Astrocyte (in vitro differentiated cells and primary cell): ENCODE measurements around the gene TIMP2. TPM values are rescaled to one million over a fixed set of nuclear protein-coding genes. Genes with fewer than 3 reads are reported as not detected.

Experiments
- DNase-seq: peaks from one replicate; pipeline ENCODE4 v3.0.0-alpha.2; 2010; ENCODE audit warnings: low read depth
- FAIRE-seq: peaks from 2 replicates; lab custom pipeline; 2011; peaks lifted over from hg19 to GRCh38; lab: Jason Lieb, UNC
- H2AFZ ChIP-seq: 2 replicates; pipeline ENCODE4 v1.6.0; 2012; ENCODE audit warnings: low read depth, low read length, inconsistent platforms
- H3K27ac ChIP-seq: 2 replicates; pipeline ENCODE4 v1.5.1; 2011; ENCODE audit warnings: low read depth, low read length, inconsistent platforms
- H3K27me3 ChIP-seq: 2 replicates; pipeline ENCODE4 v1.6.0; 2011; ENCODE audit warnings: low read length, inconsistent platforms; ENCODE audit not compliant: insufficient read depth
- H3K36me3 ChIP-seq: 2 replicates; pipeline ENCODE4 v1.5.1; 2011; ENCODE audit warnings: low read length, inconsistent platforms; ENCODE audit not compliant: insufficient read depth
- H3K4me1 ChIP-seq: 2 replicates; pipeline ENCODE4 v1.5.1; 2011; ENCODE audit warnings: low read length, inconsistent platforms; ENCODE audit not compliant: insufficient read depth
- H3K4me2 ChIP-seq: 2 replicates; pipeline ENCODE4 v1.6.0; 2012; ENCODE audit warnings: low read length, inconsistent platforms
- H3K4me3 ChIP-seq: 2 replicates; pipeline ENCODE4 v1.5.1; 2011; ENCODE audit warnings: low read depth, mild to moderate bottlenecking, low read length, inconsistent platforms; ENCODE audit not compliant: insufficient read depth
- H3K79me2 ChIP-seq: 2 replicates; pipeline ENCODE4 v1.6.0; 2012; ENCODE audit warnings: mild to moderate bottlenecking, low read length, inconsistent platforms; ENCODE audit not compliant: insufficient read depth
- H3K9ac ChIP-seq: 2 replicates; pipeline ENCODE4 v1.6.0; 2012; ENCODE audit warnings: mild to moderate bottlenecking, low read length, inconsistent platforms
- H3K9me3 ChIP-seq: 2 replicates; pipeline ENCODE4 v1.5.1; 2012; ENCODE audit warnings: low read depth, mild to moderate bottlenecking, low read length, inconsistent platforms; ENCODE audit not compliant: insufficient read depth
- H4K20me1 ChIP-seq: 2 replicates; pipeline ENCODE4 v1.6.0; 2012; ENCODE audit warnings: low read length, inconsistent platforms; ENCODE audit not compliant: insufficient read depth
- H3K27ac Mint-ChIP-seq: one replicate; pipeline ENCODE4 v1.8.0; 2021; ENCODE audit warnings: mild to moderate bottlenecking, mixed read lengths; ENCODE audit not compliant: unreplicated experiment
- H3K27me3 Mint-ChIP-seq: one replicate; pipeline ENCODE4 v1.8.0; 2021; ENCODE audit warnings: low read depth, mixed read lengths; ENCODE audit not compliant: unreplicated experiment
- H3K36me3 Mint-ChIP-seq: one replicate; pipeline ENCODE4 v1.8.0; 2021; ENCODE audit warnings: low read depth, mixed read lengths; ENCODE audit not compliant: unreplicated experiment
- H3K4me1 Mint-ChIP-seq: one replicate; pipeline ENCODE4 v1.8.0; 2021; ENCODE audit warnings: low read depth, mixed read lengths; ENCODE audit not compliant: unreplicated experiment
- H3K4me3 Mint-ChIP-seq: one replicate; pipeline ENCODE4 v1.8.0; 2021; ENCODE audit warnings: mild to moderate bottlenecking, moderate library complexity, mixed read lengths; ENCODE audit not compliant: unreplicated experiment
- H3K9me3 Mint-ChIP-seq: one replicate; pipeline ENCODE4 v1.8.0; 2021; ENCODE audit warnings: mild to moderate bottlenecking, mixed read lengths; ENCODE audit not compliant: unreplicated experiment
- EZH2 ChIP-seq: IDR thresholded peaks from 2 replicates; pipeline ENCODE4 v1.6.1; 2012; ENCODE audit warnings: mild to moderate bottlenecking, low read length, inconsistent platforms; ENCODE audit not compliant: insufficient read depth
- total RNA-seq: library from RNA; stranded (reverse); gene quantifications from 2 replicates; pipeline ENCODE4 v1.2.1, GENCODE V29; 2021
- TF ChIP-seq, protein P1 (sequence below): IDR thresholded peaks from 2 replicates; pipeline ENCODE4 v1.5.1; 2011; ENCODE audit warnings: low read depth, mild to moderate bottlenecking, inconsistent platforms, low read length, moderate library complexity; ENCODE audit not compliant: insufficient read depth

TIMP2 gene
- total RNA-seq, 1 donor from 2014 or later: 184 TPM

DNA sequence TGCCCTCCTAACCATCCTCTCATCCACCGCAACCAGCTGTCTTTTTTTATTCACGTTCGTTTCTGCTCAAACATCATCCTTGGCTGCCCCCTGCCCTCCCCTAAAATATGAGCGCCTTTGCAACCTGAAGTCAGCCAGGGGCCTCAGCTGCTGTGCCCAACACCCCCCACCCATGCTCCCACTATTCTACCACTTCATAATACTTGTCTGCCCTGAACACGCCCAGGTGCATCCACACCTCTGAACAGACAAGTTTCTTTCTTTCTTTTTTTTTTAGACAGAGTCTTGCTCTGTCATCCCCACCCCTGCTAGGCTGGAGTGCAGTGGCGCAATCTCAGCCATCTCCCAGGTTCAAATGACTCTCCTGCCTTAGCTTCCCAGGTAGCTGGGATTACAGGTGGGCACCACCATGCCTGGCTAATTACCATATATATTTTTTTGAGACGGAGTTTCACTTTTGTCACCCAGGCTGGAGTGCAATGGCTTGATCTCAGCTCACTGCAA, 49.0 kb downstream of the TIMP2 start:
- Histone ChIP-seq H3K36me3 (peaks cover 10% of the 10 kb centered on the region), H3K9ac (peak overlapping the region; percentile 65), H3K4me3 (no peak overlapping the region), H3K27me3 (no peaks in the 10 kb centered on the region), H2AFZ (no peak overlapping the region), H3K79me2 (peaks cover 62% of the 10 kb centered on the region), H3K27ac (peak overlapping the region; percentile 44), H3K4me2 (peak overlapping the region; percentile 71), H4K20me1 (peaks cover 35% of the 10 kb centered on the region), H3K9me3 (no peaks in the 10 kb centered on the region), H3K4me1 (peaks cover 43% of the 10 kb centered on the region)
- H3K4me3 Mint-ChIP-seq: no peak overlapping the region
- peak overlapping the region; percentile 83 for H3K27ac Mint-ChIP-seq
- DNase-seq (no peak), FAIRE-seq (no peak)
- H3K9me3 Mint-ChIP-seq: no peaks in the 10 kb centered on the region
- H3K27me3 Mint-ChIP-seq: no peaks in the 10 kb centered on the region
- peaks cover 23% of the 10 kb centered on the region for H3K36me3 Mint-ChIP-seq
- peaks cover 23% of the 10 kb centered on the region for H3K4me1 Mint-ChIP-seq
- no peak for TF ChIP-seq EZH2
- TF ChIP-seq, protein P1, sequence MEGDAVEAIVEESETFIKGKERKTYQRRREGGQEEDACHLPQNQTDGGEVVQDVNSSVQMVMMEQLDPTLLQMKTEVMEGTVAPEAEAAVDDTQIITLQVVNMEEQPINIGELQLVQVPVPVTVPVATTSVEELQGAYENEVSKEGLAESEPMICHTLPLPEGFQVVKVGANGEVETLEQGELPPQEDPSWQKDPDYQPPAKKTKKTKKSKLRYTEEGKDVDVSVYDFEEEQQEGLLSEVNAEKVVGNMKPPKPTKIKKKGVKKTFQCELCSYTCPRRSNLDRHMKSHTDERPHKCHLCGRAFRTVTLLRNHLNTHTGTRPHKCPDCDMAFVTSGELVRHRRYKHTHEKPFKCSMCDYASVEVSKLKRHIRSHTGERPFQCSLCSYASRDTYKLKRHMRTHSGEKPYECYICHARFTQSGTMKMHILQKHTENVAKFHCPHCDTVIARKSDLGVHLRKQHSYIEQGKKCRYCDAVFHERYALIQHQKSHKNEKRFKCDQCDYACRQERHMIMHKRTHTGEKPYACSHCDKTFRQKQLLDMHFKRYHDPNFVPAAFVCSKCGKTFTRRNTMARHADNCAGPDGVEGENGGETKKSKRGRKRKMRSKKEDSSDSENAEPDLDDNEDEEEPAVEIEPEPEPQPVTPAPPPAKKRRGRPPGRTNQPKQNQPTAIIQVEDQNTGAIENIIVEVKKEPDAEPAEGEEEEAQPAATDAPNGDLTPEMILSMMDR: no peak

DNA sequence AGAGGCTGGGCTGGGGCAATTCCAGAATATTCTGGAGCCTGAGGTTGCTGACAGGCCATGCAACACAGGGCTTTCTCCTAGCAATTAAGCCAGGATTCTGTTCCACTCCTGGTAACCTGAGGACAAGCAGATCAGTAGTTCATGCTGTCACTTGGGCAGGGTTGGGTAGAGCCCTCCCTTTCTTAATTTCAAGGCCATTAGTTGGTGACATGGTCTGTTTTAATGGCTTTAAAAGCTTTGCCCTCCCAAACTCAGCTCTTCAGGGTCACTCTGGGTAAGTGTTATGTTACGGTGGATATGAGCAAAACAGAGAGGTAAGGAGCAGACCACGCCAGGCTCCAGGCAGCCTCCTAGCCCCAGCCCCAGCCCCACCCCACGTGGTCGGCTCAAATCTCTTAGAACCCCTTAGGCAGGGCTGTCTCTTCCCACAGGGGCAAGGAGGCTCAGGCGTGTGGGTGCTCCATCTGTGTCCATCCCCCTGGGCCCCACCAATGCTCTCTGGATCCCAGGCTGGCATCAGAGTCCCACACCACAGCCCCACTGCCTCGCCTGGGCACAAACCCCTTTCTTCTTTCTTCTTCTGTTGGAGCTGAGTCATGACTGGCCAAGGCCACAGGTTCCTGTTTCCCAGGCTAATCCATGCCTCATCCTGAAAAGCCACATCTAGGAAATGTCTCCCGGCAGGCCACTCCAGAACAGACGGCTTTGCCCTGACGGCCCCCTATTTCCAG, 49.7 kb downstream of the TIMP2 start:
- peaks cover 14% of the 10 kb centered on the region for H3K36me3 ChIP-seq
- Mint-ChIP-seq H3K27ac (peak overlapping the region; percentile 83), H3K9me3 (no peaks in the 10 kb centered on the region), H3K27me3 (no peaks in the 10 kb centered on the region), H3K4me3 (no peak overlapping the region), H3K36me3 (peaks cover 26% of the 10 kb centered on the region), H3K4me1 (peaks cover 23% of the 10 kb centered on the region)
- no peak overlapping the region for H3K4me3 ChIP-seq
- H4K20me1 ChIP-seq: peaks cover 35% of the 10 kb centered on the region
- peak overlapping the region; percentile 71 for H3K4me2 ChIP-seq
- peaks cover 56% of the 10 kb centered on the region for H3K79me2 ChIP-seq
- no peaks in the 10 kb centered on the region for H3K9me3 ChIP-seq
- FAIRE-seq (no peak), DNase-seq (peak; percentile 52)
- TF ChIP-seq, protein P1: no peak
- TF ChIP-seq EZH2: no peak
- H3K9ac ChIP-seq: peak overlapping the region; percentile 65
- H3K27me3 ChIP-seq: no peaks in the 10 kb centered on the region
- peaks cover 43% of the 10 kb centered on the region for H3K4me1 ChIP-seq
- peak overlapping the region; percentile 44 for H3K27ac ChIP-seq
- H2AFZ ChIP-seq: no peak overlapping the region
